Measurements from ENCODE around the gene FAM163B.

DNA sequence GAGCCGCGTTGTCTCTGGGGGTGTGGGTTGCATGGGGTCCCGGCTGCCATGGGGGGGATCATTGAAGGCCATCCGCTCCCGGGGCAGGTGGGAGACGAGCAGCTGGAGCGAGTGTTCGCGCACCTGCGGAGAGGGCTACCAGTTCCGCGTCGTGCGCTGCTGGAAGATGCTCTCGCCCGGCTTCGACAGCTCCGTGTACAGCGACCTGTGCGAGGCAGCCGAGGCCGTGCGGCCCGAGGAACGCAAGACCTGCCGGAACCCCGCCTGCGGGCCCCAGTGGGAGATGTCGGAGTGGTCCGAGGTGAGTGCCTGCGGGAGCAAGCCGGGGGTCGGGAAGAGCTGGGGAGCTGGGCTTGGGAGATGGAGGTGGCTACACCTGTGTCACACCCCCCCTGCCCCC, 41.0 kb downstream of the FAM163B start:
- TF ChIP-seq, protein P1, sequence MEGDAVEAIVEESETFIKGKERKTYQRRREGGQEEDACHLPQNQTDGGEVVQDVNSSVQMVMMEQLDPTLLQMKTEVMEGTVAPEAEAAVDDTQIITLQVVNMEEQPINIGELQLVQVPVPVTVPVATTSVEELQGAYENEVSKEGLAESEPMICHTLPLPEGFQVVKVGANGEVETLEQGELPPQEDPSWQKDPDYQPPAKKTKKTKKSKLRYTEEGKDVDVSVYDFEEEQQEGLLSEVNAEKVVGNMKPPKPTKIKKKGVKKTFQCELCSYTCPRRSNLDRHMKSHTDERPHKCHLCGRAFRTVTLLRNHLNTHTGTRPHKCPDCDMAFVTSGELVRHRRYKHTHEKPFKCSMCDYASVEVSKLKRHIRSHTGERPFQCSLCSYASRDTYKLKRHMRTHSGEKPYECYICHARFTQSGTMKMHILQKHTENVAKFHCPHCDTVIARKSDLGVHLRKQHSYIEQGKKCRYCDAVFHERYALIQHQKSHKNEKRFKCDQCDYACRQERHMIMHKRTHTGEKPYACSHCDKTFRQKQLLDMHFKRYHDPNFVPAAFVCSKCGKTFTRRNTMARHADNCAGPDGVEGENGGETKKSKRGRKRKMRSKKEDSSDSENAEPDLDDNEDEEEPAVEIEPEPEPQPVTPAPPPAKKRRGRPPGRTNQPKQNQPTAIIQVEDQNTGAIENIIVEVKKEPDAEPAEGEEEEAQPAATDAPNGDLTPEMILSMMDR (IDR thresholded peaks at IDR 0.05) = no peak
- TF ChIP-seq CREB1 (CRISPR knock-in tag; IDR thresholded peaks at IDR 0.05) = no peak

Measured in WTC11 (cell line).